Measurements from ENCODE around the gene NUCB1.

Gene NUCB1

DNA sequence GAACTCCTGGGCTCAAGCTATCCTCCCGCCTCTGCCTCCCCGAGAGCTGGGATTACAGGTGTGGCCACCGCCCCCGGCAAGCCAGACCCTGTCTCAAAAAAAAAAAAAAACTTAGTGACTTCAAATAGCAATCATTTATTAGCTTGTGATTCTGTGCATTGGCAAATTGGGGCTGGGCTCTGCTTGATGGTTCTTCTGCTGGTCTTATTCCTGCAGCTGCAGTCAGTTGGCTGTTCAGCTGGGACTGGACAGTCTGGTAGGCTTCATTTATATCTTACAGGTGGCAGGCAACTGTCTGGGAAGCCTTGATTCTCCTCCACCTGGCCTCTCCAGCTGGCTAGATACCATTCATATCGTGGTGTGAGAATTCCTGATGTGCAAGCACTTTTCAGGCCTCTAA is 40.8 kb downstream of the NUCB1 start:
- Histone ChIP-seq H3K79me1 (ENCODE audit: low read length) (no peaks in the 10 kb centered on the region), H3K4ac (ENCODE audit: low read depth, low read length) (no peak overlapping the region), H3K36me3 (ENCODE audit: control insufficient read depth in 1 of 2, insufficient read depth in 2 of 2, low read length in 2 of 2) (no peaks in the 10 kb centered on the region), H2AFZ (ENCODE audit: insufficient read depth, low read length, poor library complexity) (no peak overlapping the region), H2BK5ac (ENCODE audit: low read depth, low read length, poor library complexity) (no peak overlapping the region), H2AK5ac (ENCODE audit: low read length) (no peak overlapping the region), H3K23ac (ENCODE audit: low read length) (no peak overlapping the region), H4K8ac (ENCODE audit: low read depth, low read length) (no peak overlapping the region), H4K91ac (ENCODE audit: low read depth, low read length) (no peak overlapping the region), H3K9me3 (ENCODE audit: insufficient read depth, low read depth, low read length) (peaks cover 3% of the 10 kb centered on the region), H2BK12ac (ENCODE audit: low read length) (no peak overlapping the region), H3K4me3 (ENCODE audit: low read depth, low read length) (no peak overlapping the region), H3K27ac (ENCODE audit: low read depth, low read length) (no peak overlapping the region), H3K18ac (ENCODE audit: low read length) (no peak overlapping the region), H2BK120ac (ENCODE audit: insufficient read depth, low read length, poor library complexity) (no peak overlapping the region), H3K4me1 (ENCODE audit: control insufficient read depth in 1 of 2, insufficient read depth in 2 of 2, low read length in 2 of 2) (no peaks in the 10 kb centered on the region), H3K27me3 (ENCODE audit: insufficient read depth, low read length) (no peaks in the 10 kb centered on the region), H3K9ac (ENCODE audit: low read length) (no peak overlapping the region), H4K12ac (ENCODE audit: low read depth, low read length) (no peak overlapping the region), H3K4me2 (ENCODE audit: low read length) (no peak overlapping the region), H3K14ac (ENCODE audit: low read length) (no peak overlapping the region), H3K79me2 (ENCODE audit: control insufficient read depth, insufficient read depth, low read length, poor library complexity) (no peaks in the 10 kb centered on the region)
- WGBS (ENCODE audit: extremely low coverage, insufficient coverage, insufficient read length), result no CpG with 5 or more reads among the region's 5 CpGs
- DNase-seq, result no peak

DNA sequence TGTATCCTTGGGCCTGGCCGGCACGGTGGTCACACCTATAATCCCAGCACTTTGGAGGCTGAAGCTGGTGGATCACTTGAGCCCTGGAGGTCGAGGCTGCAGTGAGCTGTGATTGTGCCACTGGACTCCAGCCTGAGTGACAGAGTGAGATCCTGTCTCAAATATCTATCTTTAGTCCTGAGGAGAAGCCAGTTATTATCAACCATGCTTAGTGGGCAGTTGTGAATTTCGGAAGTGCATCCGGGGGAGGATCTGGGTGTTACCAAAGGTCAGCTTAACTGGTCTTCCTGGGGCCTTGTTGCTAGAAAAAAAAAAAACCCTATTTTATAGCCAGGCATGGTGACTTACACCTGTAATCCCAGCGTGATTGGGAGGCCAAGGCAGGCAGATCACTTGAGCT is 43.0 kb downstream of the NUCB1 start:
- no peak overlapping the region for H4K91ac ChIP-seq (ENCODE audit: low read depth, low read length)

DNA sequence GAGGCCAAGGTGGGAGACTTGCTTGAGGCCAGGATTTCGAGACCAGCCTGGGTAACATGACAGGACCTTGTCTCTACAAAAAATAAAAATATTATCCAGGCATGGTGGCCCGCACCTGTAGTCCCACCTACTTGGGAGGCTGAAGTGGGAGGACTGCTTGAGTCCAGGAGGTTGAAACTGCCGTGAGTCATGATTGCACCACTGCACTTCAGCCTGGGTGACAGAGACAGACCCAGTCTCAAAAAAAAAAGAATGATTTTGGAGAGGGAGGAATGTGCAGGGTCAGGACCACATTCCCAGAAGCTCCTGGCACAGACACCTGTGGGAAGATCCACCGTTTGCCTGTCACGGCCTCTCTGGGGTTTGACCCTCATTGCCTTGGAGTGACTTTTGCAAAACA is 45.3 kb downstream of the NUCB1 start:
- Histone ChIP-seq H3K4me3 (ENCODE audit: low read depth, low read length) (no peak overlapping the region), H3K4me1 (ENCODE audit: control insufficient read depth in 1 of 2, insufficient read depth in 2 of 2, low read length in 2 of 2) (peaks cover 4% of the 10 kb centered on the region in 2 experiments), H3K9ac (ENCODE audit: low read length) (no peak overlapping the region), H2AFZ (ENCODE audit: insufficient read depth, low read length, poor library complexity) (no peak overlapping the region), H3K79me2 (ENCODE audit: control insufficient read depth, insufficient read depth, low read length, poor library complexity) (no peaks in the 10 kb centered on the region), H3K23ac (ENCODE audit: low read length) (no peak overlapping the region), H2BK12ac (ENCODE audit: low read length) (no peak overlapping the region), H4K8ac (ENCODE audit: low read depth, low read length) (no peak overlapping the region), H3K4me2 (ENCODE audit: low read length) (no peak overlapping the region), H3K18ac (ENCODE audit: low read length) (no peak overlapping the region), H3K79me1 (ENCODE audit: low read length) (no peaks in the 10 kb centered on the region), H4K91ac (ENCODE audit: low read depth, low read length) (no peak overlapping the region), H2BK120ac (ENCODE audit: insufficient read depth, low read length, poor library complexity) (no peak overlapping the region), H4K12ac (ENCODE audit: low read depth, low read length) (no peak overlapping the region), H2AK5ac (ENCODE audit: low read length) (no peak overlapping the region), H3K9me3 (ENCODE audit: insufficient read depth, low read depth, low read length) (peaks cover 6% of the 10 kb centered on the region), H3K36me3 (ENCODE audit: control insufficient read depth in 1 of 2, insufficient read depth in 2 of 2, low read length in 2 of 2) (no peaks in the 10 kb centered on the region), H3K27ac (ENCODE audit: low read depth, low read length) (no peak overlapping the region), H3K27me3 (ENCODE audit: insufficient read depth, low read length) (no peaks in the 10 kb centered on the region), H3K14ac (ENCODE audit: low read length) (no peak overlapping the region), H3K4ac (ENCODE audit: low read depth, low read length) (no peak overlapping the region), H2BK5ac (ENCODE audit: low read depth, low read length, poor library complexity) (no peak overlapping the region)
- WGBS (ENCODE audit: extremely low coverage, insufficient coverage, insufficient read length), result no CpG with 5 or more reads among the region's 5 CpGs
- peak; percentile 83 to 88 for DNase-seq

More for the DNA sequence above, 43.0 kb downstream of the NUCB1 start:
- Histone ChIP-seq H3K27ac (ENCODE audit: low read depth, low read length) (no peak overlapping the region), H3K14ac (ENCODE audit: low read length) (no peak overlapping the region), H3K79me2 (ENCODE audit: control insufficient read depth, insufficient read depth, low read length, poor library complexity) (no peaks in the 10 kb centered on the region), H3K79me1 (ENCODE audit: low read length) (no peaks in the 10 kb centered on the region), H3K36me3 (ENCODE audit: control insufficient read depth in 1 of 2, insufficient read depth in 2 of 2, low read length in 2 of 2) (no peaks in the 10 kb centered on the region), H2AK5ac (ENCODE audit: low read length) (no peak overlapping the region), H3K4me2 (ENCODE audit: low read length) (no peak overlapping the region), H3K4ac (ENCODE audit: low read depth, low read length) (no peak overlapping the region), H2BK12ac (ENCODE audit: low read length) (no peak overlapping the region), H4K8ac (ENCODE audit: low read depth, low read length) (no peak overlapping the region), H2BK120ac (ENCODE audit: insufficient read depth, low read length, poor library complexity) (no peak overlapping the region), H3K4me3 (ENCODE audit: low read depth, low read length) (no peak overlapping the region), H3K23ac (ENCODE audit: low read length) (no peak overlapping the region), H3K18ac (ENCODE audit: low read length) (no peak overlapping the region), H2AFZ (ENCODE audit: insufficient read depth, low read length, poor library complexity) (no peak overlapping the region), H3K4me1 (ENCODE audit: control insufficient read depth in 1 of 2, insufficient read depth in 2 of 2, low read length in 2 of 2) (peaks cover 4% of the 10 kb centered on the region in 2 experiments), H3K9ac (ENCODE audit: low read length) (no peak overlapping the region), H2BK5ac (ENCODE audit: low read depth, low read length, poor library complexity) (no peak overlapping the region), H3K27me3 (ENCODE audit: insufficient read depth, low read length) (no peaks in the 10 kb centered on the region), H4K12ac (ENCODE audit: low read depth, low read length) (no peak overlapping the region), H3K9me3 (ENCODE audit: insufficient read depth, low read depth, low read length) (peaks cover 6% of the 10 kb centered on the region)
- no CpG with 5 or more reads among the region's 6 CpGs for WGBS (ENCODE audit: extremely low coverage, insufficient coverage, insufficient read length)
- DNase-seq, result no peak

DNA sequence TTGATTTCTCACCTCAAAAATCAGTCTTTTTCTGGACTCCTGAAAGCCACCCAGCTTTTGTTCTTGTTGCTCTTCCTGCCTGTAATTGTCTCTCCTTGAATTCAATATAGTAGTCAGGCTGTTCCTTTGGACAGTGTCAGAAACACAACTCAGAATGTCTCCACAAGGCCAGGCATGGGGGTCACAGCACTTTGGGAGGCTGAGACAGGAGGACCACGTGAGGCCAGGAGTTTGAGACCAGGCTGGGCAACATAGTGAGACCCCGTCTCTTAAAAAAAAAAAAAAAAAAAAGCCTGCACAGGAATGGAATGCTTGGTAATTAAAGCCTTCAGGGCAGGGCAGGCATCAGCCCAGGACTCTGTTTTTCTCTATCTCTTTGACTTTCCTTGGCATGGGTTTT is 45.7 kb downstream of the NUCB1 start:
- no CpG with 5 or more reads among the region's 2 CpGs for WGBS (ENCODE audit: extremely low coverage, insufficient coverage, insufficient read length)

More for the DNA sequence above, 45.7 kb downstream of the NUCB1 start:
- no peak overlapping the region for H4K12ac ChIP-seq (ENCODE audit: low read depth, low read length)
- no peaks in the 10 kb centered on the region for H3K36me3 ChIP-seq (ENCODE audit: control insufficient read depth in 1 of 2, insufficient read depth in 2 of 2, low read length in 2 of 2)
- H3K14ac ChIP-seq (ENCODE audit: low read length), result no peak overlapping the region
- peaks cover 4% of the 10 kb centered on the region for H3K9me3 ChIP-seq (ENCODE audit: insufficient read depth, low read depth, low read length)
- H3K4ac ChIP-seq (ENCODE audit: low read depth, low read length), result no peak overlapping the region
- peaks cover 4% of the 10 kb centered on the region in 2 experiments for H3K4me1 ChIP-seq (ENCODE audit: control insufficient read depth in 1 of 2, insufficient read depth in 2 of 2, low read length in 2 of 2)
- no peak overlapping the region for H2BK12ac ChIP-seq (ENCODE audit: low read length)
- H2AFZ ChIP-seq (ENCODE audit: insufficient read depth, low read length, poor library complexity), result no peak overlapping the region
- H3K9ac ChIP-seq (ENCODE audit: low read length), result no peak overlapping the region
- no peak for DNase-seq
- H3K79me1 ChIP-seq (ENCODE audit: low read length), result no peaks in the 10 kb centered on the region
- H3K27ac ChIP-seq (ENCODE audit: low read depth, low read length), result no peak overlapping the region
- H3K18ac ChIP-seq (ENCODE audit: low read length), result no peak overlapping the region
- no peak overlapping the region for H2AK5ac ChIP-seq (ENCODE audit: low read length)
- H4K91ac ChIP-seq (ENCODE audit: low read depth, low read length), result no peak overlapping the region
- no peak overlapping the region for H2BK5ac ChIP-seq (ENCODE audit: low read depth, low read length, poor library complexity)
- no peaks in the 10 kb centered on the region for H3K79me2 ChIP-seq (ENCODE audit: control insufficient read depth, insufficient read depth, low read length, poor library complexity)
- no peak overlapping the region for H3K4me3 ChIP-seq (ENCODE audit: low read depth, low read length)
- no peak overlapping the region for H4K8ac ChIP-seq (ENCODE audit: low read depth, low read length)
- H3K27me3 ChIP-seq (ENCODE audit: insufficient read depth, low read length), result no peaks in the 10 kb centered on the region
- H2BK120ac ChIP-seq (ENCODE audit: insufficient read depth, low read length, poor library complexity), result no peak overlapping the region
- no peak overlapping the region for H3K23ac ChIP-seq (ENCODE audit: low read length)
- no peak overlapping the region for H3K4me2 ChIP-seq (ENCODE audit: low read length)

Measured in trophoblast cell (in vitro differentiated cells and primary cell).